ENCODE measurements around the gene CRADD.

The CRADD gene

GRCh38 chr12:93650626-93651025, 26.5 kb upstream of the CRADD start:
- Histone ChIP-seq H3K36me3 (ENCODE audit: control insufficient read depth in 2 of 2, insufficient read depth in 1 of 2, low read length in 2 of 2) (no peaks in the 10 kb centered on the region), H3K27ac (ENCODE audit: extremely low read depth, low read depth, low read length) (no peak overlapping the region), H3K9me3 (ENCODE audit: control insufficient read depth, insufficient read depth, low read depth, low read length) (no peaks in the 10 kb centered on the region), H3K4me1 (ENCODE audit: control insufficient read depth, insufficient read depth, low read length) (no peaks in the 10 kb centered on the region), H3K4me3 (ENCODE audit: low read depth, low read length) (no peak overlapping the region)
- POLR2A ChIA-PET: no interaction called here
- CTCF ChIA-PET: no interaction called here
- TF ChIP-seq, protein P1, sequence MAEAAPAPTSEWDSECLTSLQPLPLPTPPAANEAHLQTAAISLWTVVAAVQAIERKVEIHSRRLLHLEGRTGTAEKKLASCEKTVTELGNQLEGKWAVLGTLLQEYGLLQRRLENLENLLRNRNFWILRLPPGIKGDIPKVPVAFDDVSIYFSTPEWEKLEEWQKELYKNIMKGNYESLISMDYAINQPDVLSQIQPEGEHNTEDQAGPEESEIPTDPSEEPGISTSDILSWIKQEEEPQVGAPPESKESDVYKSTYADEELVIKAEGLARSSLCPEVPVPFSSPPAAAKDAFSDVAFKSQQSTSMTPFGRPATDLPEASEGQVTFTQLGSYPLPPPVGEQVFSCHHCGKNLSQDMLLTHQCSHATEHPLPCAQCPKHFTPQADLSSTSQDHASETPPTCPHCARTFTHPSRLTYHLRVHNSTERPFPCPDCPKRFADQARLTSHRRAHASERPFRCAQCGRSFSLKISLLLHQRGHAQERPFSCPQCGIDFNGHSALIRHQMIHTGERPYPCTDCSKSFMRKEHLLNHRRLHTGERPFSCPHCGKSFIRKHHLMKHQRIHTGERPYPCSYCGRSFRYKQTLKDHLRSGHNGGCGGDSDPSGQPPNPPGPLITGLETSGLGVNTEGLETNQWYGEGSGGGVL (tag by site-specific recombination; IDR thresholded peaks at IDR 0.05): no peak
- no peak for TF ChIP-seq ZEB2 (tag by site-specific recombination; IDR thresholded peaks at IDR 0.05)
- no peak for TF ChIP-seq KLF9 (tag by site-specific recombination; IDR thresholded peaks at IDR 0.05; ENCODE audit: low read depth)
- no peak for TF ChIP-seq SCRT2 (tag by site-specific recombination; IDR thresholded peaks at IDR 0.05)
- TF ChIP-seq, protein P2, sequence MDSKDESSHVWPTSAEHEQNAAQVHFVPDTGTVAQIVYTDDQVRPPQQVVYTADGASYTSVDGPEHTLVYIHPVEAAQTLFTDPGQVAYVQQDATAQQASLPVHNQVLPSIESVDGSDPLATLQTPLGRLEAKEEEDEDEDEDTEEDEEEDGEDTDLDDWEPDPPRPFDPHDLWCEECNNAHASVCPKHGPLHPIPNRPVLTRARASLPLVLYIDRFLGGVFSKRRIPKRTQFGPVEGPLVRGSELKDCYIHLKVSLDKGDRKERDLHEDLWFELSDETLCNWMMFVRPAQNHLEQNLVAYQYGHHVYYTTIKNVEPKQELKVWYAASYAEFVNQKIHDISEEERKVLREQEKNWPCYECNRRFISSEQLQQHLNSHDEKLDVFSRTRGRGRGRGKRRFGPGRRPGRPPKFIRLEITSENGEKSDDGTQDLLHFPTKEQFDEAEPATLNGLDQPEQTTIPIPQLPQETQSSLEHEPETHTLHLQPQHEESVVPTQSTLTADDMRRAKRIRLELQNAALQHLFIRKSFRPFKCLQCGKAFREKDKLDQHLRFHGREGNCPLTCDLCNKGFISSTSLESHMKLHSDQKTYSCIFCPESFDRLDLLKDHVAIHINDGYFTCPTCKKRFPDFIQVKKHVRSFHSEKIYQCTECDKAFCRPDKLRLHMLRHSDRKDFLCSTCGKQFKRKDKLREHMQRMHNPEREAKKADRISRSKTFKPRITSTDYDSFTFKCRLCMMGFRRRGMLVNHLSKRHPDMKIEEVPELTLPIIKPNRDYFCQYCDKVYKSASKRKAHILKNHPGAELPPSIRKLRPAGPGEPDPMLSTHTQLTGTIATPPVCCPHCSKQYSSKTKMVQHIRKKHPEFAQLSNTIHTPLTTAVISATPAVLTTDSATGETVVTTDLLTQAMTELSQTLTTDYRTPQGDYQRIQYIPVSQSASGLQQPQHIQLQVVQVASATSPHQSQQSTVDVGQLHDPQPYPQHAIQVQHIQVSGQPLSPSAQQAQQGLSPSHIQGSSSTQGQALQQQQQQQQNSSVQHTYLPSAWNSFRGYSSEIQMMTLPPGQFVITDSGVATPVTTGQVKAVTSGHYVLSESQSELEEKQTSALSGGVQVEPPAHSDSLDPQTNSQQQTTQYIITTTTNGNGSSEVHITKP (tag by site-specific recombination; IDR thresholded peaks at IDR 0.05): no peak
- TF ChIP-seq ZBTB1 (tag by site-specific recombination; IDR thresholded peaks at IDR 0.05): no peak
- TF ChIP-seq, protein P3, sequence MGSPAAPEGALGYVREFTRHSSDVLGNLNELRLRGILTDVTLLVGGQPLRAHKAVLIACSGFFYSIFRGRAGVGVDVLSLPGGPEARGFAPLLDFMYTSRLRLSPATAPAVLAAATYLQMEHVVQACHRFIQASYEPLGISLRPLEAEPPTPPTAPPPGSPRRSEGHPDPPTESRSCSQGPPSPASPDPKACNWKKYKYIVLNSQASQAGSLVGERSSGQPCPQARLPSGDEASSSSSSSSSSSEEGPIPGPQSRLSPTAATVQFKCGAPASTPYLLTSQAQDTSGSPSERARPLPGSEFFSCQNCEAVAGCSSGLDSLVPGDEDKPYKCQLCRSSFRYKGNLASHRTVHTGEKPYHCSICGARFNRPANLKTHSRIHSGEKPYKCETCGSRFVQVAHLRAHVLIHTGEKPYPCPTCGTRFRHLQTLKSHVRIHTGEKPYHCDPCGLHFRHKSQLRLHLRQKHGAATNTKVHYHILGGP (tag by site-specific recombination; IDR thresholded peaks at IDR 0.05): no peak
- TF ChIP-seq GLI4 (tag by site-specific recombination; IDR thresholded peaks at IDR 0.05): no peak
- TF ChIP-seq BCL11A (tag by site-specific recombination; IDR thresholded peaks at IDR 0.05; ENCODE audit: low read depth): no peak
- no peak for TF ChIP-seq ZBTB26 (tag by site-specific recombination; optimal IDR thresholded peaks at IDR 0.05)
- TF ChIP-seq, protein P4, sequence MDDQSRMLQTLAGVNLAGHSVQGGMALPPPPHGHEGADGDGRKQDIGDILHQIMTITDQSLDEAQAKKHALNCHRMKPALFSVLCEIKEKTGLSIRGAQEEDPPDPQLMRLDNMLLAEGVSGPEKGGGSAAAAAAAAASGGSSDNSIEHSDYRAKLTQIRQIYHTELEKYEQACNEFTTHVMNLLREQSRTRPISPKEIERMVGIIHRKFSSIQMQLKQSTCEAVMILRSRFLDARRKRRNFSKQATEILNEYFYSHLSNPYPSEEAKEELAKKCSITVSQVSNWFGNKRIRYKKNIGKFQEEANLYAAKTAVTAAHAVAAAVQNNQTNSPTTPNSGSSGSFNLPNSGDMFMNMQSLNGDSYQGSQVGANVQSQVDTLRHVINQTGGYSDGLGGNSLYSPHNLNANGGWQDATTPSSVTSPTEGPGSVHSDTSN (CRISPR knock-in tag; IDR thresholded peaks at IDR 0.05): no peak
- no peak for TF ChIP-seq ZNF274 (IDR thresholded peaks at IDR 0.05; ENCODE audit: low read length)
- TF ChIP-seq ZNF274 (tag by site-specific recombination; IDR thresholded peaks at IDR 0.05; ENCODE audit: borderline replicate concordance): no peak
- no peak for TF ChIP-seq AEBP2 (tag by site-specific recombination; IDR thresholded peaks at IDR 0.05; ENCODE audit: borderline replicate concordance)
- no peak for TF ChIP-seq ZBTB49 (tag by site-specific recombination; IDR thresholded peaks at IDR 0.05; ENCODE audit: low read depth)
- TF ChIP-seq TSHZ1 (tag by site-specific recombination; IDR thresholded peaks at IDR 0.05; ENCODE audit: borderline replicate concordance): no peak
- no peak for TF ChIP-seq KLF17 (tag by site-specific recombination; IDR thresholded peaks at IDR 0.05)
- no peak for TF ChIP-seq ZNF324 (tag by site-specific recombination; IDR thresholded peaks at IDR 0.05)
- no peak for TF ChIP-seq ZNF354C (tag by site-specific recombination; IDR thresholded peaks at IDR 0.05; ENCODE audit: borderline replicate concordance, low read depth)

All from HEK293 (cell line).